Measurements from ENCODE around the gene ADM2.
"Not testable (repeated sequence)": the region's sequence is repeated elsewhere in the genome, so short reads cannot be mapped to it uniquely, and the experiment has no call there.

Gene ADM2

GRCh38 chr22:50481440-50482106 is at the start of gene ADM2:
TSS of gene ADM2 (plus strand) at chr22:50481543. CDS start at chr22:50481848, 305 bp downstream.
- no peak within 1 kb of the TSS for H3K4me3 ChIP-seq (ENCODE audit: low read depth, low read length)
- no peak for TF ChIP-seq CTCF (IDR thresholded peaks at IDR 0.05; ENCODE audit: borderline replicate concordance, insufficient read depth, low read depth, low read length)

GRCh38 chr22:50432131-50432876 is 49.0 kb upstream of the ADM2 start:
- no peak for TF ChIP-seq CTCF (IDR thresholded peaks at IDR 0.05; ENCODE audit: borderline replicate concordance, insufficient read depth, low read depth, low read length)
- H3K4me3 ChIP-seq (ENCODE audit: low read depth, low read length): no peak overlapping the region

- H3K4me3 ChIP-seq (ENCODE audit: low read depth, low read length): not testable (repeated sequence)
Observed at GRCh38 chr22:50432877-50433510, 48.3 kb upstream of the ADM2 start.

GRCh38 chr22:50434849-50435248 is 46.5 kb upstream of the ADM2 start:
- H3K4me3 ChIP-seq (ENCODE audit: low read depth, low read length): no peak overlapping the region
- no peak for TF ChIP-seq CTCF (IDR thresholded peaks at IDR 0.05; ENCODE audit: borderline replicate concordance, insufficient read depth, low read depth, low read length)

- TF ChIP-seq CTCF (IDR thresholded peaks at IDR 0.05; ENCODE audit: borderline replicate concordance, insufficient read depth, low read depth, low read length): no peak
- no peak overlapping the region for H3K4me3 ChIP-seq (ENCODE audit: low read depth, low read length)
Observed at GRCh38 chr22:50435291-50436014, 45.9 kb upstream of the ADM2 start.

- TF ChIP-seq CTCF (IDR thresholded peaks at IDR 0.05; ENCODE audit: borderline replicate concordance, insufficient read depth, low read depth, low read length): no peak
- no peak overlapping the region for H3K4me3 ChIP-seq (ENCODE audit: low read depth, low read length)
Observed at GRCh38 chr22:50436015-50436830, 45.1 kb upstream of the ADM2 start.
